Mesenchymal stem cell (in vitro differentiated cells and primary cell): ENCODE data around the gene ANTKMT.
"Not testable (repeated sequence)": the region's sequence is repeated elsewhere in the genome, so short reads cannot be mapped to it uniquely, and the experiment has no call there.

Experiments used
- DNase-seq: peaks from one replicate; pipeline ENCODE4 v3.0.0-alpha.2; 2013
- H2AFZ ChIP-seq: one replicate; pipeline ENCODE4 v1.6.1; 2013; ENCODE audit warnings: low read depth, mild to moderate bottlenecking, control low read depth, inconsistent platforms, low read length, moderate library complexity
- H2AK5ac ChIP-seq: 2 replicates; pipeline ENCODE4 v1.6.1; 2013; ENCODE audit warnings: low read length, moderate library complexity, mild to moderate bottlenecking, inconsistent platforms; ENCODE audit not compliant: severe bottlenecking
- H2BK120ac ChIP-seq: one replicate; pipeline ENCODE4 v1.6.1; 2013; ENCODE audit warnings: low read depth, mild to moderate bottlenecking, inconsistent platforms, low read length, moderate library complexity
- H2BK12ac ChIP-seq, 2 experiments: one replicate each; pipeline ENCODE4 v1.6.1; 2013; ENCODE audit warnings: inconsistent platforms in 2 of 2, low read length in 2 of 2, mild to moderate bottlenecking in 2 of 2, moderate library complexity in 2 of 2, control low read depth in 1 of 2
- H2BK15ac ChIP-seq: one replicate; pipeline ENCODE4 v1.6.1; 2013; ENCODE audit warnings: mild to moderate bottlenecking, low read depth, inconsistent platforms; ENCODE audit not compliant: poor library complexity, severe bottlenecking
- H2BK5ac ChIP-seq: 2 replicates; pipeline ENCODE4 v1.6.1; 2013; ENCODE audit warnings: low read depth, mild to moderate bottlenecking, low read length, control low read depth, inconsistent platforms; ENCODE audit not compliant: poor library complexity, severe bottlenecking
- H3K14ac ChIP-seq, 2 experiments: one replicate each; pipeline ENCODE4 v1.6.1; 2013; ENCODE audit warnings: inconsistent platforms in 2 of 2, low read length in 2 of 2, control low read depth in 1 of 2, mild to moderate bottlenecking in 1 of 2, moderate library complexity in 1 of 2
- H3K18ac ChIP-seq, 2 experiments: one replicate each; pipeline ENCODE4 v1.6.1; 2013; ENCODE audit warnings: inconsistent platforms in 2 of 2, low read length in 2 of 2, control low read depth in 1 of 2, low read depth in 1 of 2, mild to moderate bottlenecking in 1 of 2
- H3K23ac ChIP-seq, 2 experiments: one replicate each; pipeline ENCODE4 v1.6.1; 2013; ENCODE audit warnings: inconsistent platforms in 2 of 2, low read length in 2 of 2, mild to moderate bottlenecking in 2 of 2, moderate library complexity in 2 of 2, control low read depth in 1 of 2
- H3K27ac ChIP-seq: 2 replicates; pipeline ENCODE4 v1.5.1; 2013; ENCODE audit warnings: mild to moderate bottlenecking, moderate library complexity, low read length, control low read depth, inconsistent platforms; ENCODE audit not compliant: poor library complexity, severe bottlenecking
- H3K27me3 ChIP-seq, 2 experiments: 2 replicates each; pipeline versions ENCODE4 v1.6.1 to v1.7.0; 2013; ENCODE audit warnings: low read length in 2 of 2, mild to moderate bottlenecking in 2 of 2, moderate library complexity in 2 of 2, control low read depth in 1 of 2, inconsistent platforms in 1 of 2; ENCODE audit not compliant: control insufficient read depth in 1 of 2, insufficient read depth in 1 of 2
- H3K36me3 ChIP-seq, 2 experiments: 2 replicates each; pipeline versions ENCODE4 v1.6.1 to v1.7.0; 2013; ENCODE audit warnings: low read length in 2 of 2, control low read depth in 1 of 2, inconsistent platforms in 1 of 2, low read depth in 1 of 2, mild to moderate bottlenecking in 1 of 2; ENCODE audit not compliant: insufficient read depth in 2 of 2, control insufficient read depth in 1 of 2
- H3K4ac ChIP-seq, 2 experiments: one replicate each; pipeline ENCODE4 v1.6.1; 2013; ENCODE audit warnings: inconsistent platforms in 2 of 2, low read length in 2 of 2, mild to moderate bottlenecking in 2 of 2, moderate library complexity in 2 of 2, control low read depth in 1 of 2, low read depth in 1 of 2
- H3K4me1 ChIP-seq: 2 replicates; pipeline ENCODE4 v1.6.1; 2013; ENCODE audit warnings: low read depth, low read length, control low read depth; ENCODE audit not compliant: control insufficient read depth, insufficient read depth
- H3K4me2 ChIP-seq: 2 replicates; pipeline ENCODE4 v1.6.1; 2013; ENCODE audit warnings: low read length, mild to moderate bottlenecking, inconsistent platforms; ENCODE audit not compliant: poor library complexity, severe bottlenecking
- H3K4me3 ChIP-seq, 2 experiments: 2 replicates each; pipeline versions ENCODE4 v1.5.1 to v1.7.0; 2013; ENCODE audit warnings: low read length in 2 of 2, mild to moderate bottlenecking in 2 of 2, control low read depth in 1 of 2, low read depth in 1 of 2; ENCODE audit not compliant: insufficient read depth in 1 of 2
- H3K79me1 ChIP-seq: replicated peaks from 2 replicates; pipeline ENCODE4 v1.6.1; 2013; ENCODE audit warnings: mild to moderate bottlenecking, control low read depth, low read length, inconsistent platforms; ENCODE audit not compliant: poor library complexity, severe bottlenecking
- H3K9ac ChIP-seq: 2 replicates; pipeline ENCODE4 v1.7.0; 2013; ENCODE audit warnings: mild to moderate bottlenecking, low read length, moderate library complexity
- H3K9me3 ChIP-seq: 2 replicates; pipeline ENCODE4 v1.7.0; 2013; ENCODE audit warnings: mild to moderate bottlenecking, low read length; ENCODE audit not compliant: control insufficient read depth
- H4K8ac ChIP-seq: one replicate; pipeline ENCODE4 v1.6.1; 2013; ENCODE audit warnings: inconsistent platforms, mild to moderate bottlenecking, low read length, moderate library complexity
- H4K91ac ChIP-seq: one replicate; pipeline ENCODE4 v1.6.1; 2013; ENCODE audit warnings: mild to moderate bottlenecking, low read length, inconsistent platforms
- WGBS: methylation state at CpG from one replicate; pipeline ENCODE4 v1.1.7; 2013; ENCODE audit warnings: mixed read lengths; 5-methylcytosine and 5-hydroxymethylcytosine counted together

ANTKMT gene

GRCh38 chr16:711548-712320 is 9.2 kb upstream of the ANTKMT start:
- peaks cover 9% of the 10 kb centered on the region for H3K79me1 ChIP-seq
- H2BK120ac ChIP-seq = no peak overlapping the region
- H2AFZ ChIP-seq = no peak overlapping the region
- H3K27me3 ChIP-seq = peaks cover 36 to 47% of the 10 kb centered on the region in 2 experiments
- peaks cover 0 to 4% of the 10 kb centered on the region in 2 experiments for H3K36me3 ChIP-seq
- no peak overlapping the region for H4K91ac ChIP-seq
- peak overlapping the region in 1 of 2 experiments; percentile 30 for H3K18ac ChIP-seq
- H3K27ac ChIP-seq = no peak overlapping the region
- H3K4ac ChIP-seq = no peak overlapping the region
- no peak overlapping the region for H3K4me2 ChIP-seq
- no peak overlapping the region for H3K4me3 ChIP-seq
- H3K4me1 ChIP-seq = peaks cover 51% of the 10 kb centered on the region
- H3K14ac ChIP-seq = no peak overlapping the region
- H2BK5ac ChIP-seq = no peak overlapping the region
- no peak overlapping the region for H2AK5ac ChIP-seq
- H2BK15ac ChIP-seq = peak overlapping the region; percentile 49
- 15% methylated on average over 16 of the region's 25 CpGs for WGBS
- no peak overlapping the region for H3K9ac ChIP-seq
- H3K23ac ChIP-seq = no peak overlapping the region
- no peaks in the 10 kb centered on the region for H3K9me3 ChIP-seq
- peak; percentile 74 for DNase-seq
- no peak overlapping the region for H4K8ac ChIP-seq
- peak overlapping the region in 1 of 2 experiments; percentile 57 for H2BK12ac ChIP-seq

GRCh38 chr16:712740-713250 is 8.2 kb upstream of the ANTKMT start:
- Histone ChIP-seq H3K27me3 (peaks cover 25 to 36% of the 10 kb centered on the region in 2 experiments), H3K36me3 (peaks cover 0 to 14% of the 10 kb centered on the region in 2 experiments), H3K4me1 (peaks cover 56% of the 10 kb centered on the region), H3K9ac (peak overlapping the region; percentile 50)
- peak; percentile 99 for DNase-seq
- not testable (repeated sequence) for H3K27ac ChIP-seq, H3K4me3 ChIP-seq, H3K23ac ChIP-seq, H3K9me3 ChIP-seq, H2AFZ ChIP-seq, H2AK5ac ChIP-seq, H2BK5ac ChIP-seq, H2BK12ac ChIP-seq, H2BK120ac ChIP-seq, H4K8ac ChIP-seq, H3K14ac ChIP-seq, H3K18ac ChIP-seq, H2BK15ac ChIP-seq, H3K79me1 ChIP-seq, H4K91ac ChIP-seq, H3K4me2 ChIP-seq, H3K4ac ChIP-seq
- WGBS = 38% methylated on average over 13 of the region's 13 CpGs

- Histone ChIP-seq H3K27ac (no peak overlapping the region), H4K91ac (peak overlapping the region; percentile 35), H3K9me3 (no peaks in the 10 kb centered on the region), H3K36me3 (peaks cover 0 to 22% of the 10 kb centered on the region in 2 experiments), H3K18ac (no peak overlapping the region), H3K4me3 (no peak overlapping the region), H2BK120ac (no peak overlapping the region), H3K14ac (no peak overlapping the region), H3K4me2 (no peak overlapping the region), H3K4ac (no peak overlapping the region), H2BK12ac (peak overlapping the region in 1 of 2 experiments; percentile 84), H2AK5ac (no peak overlapping the region), H3K4me1 (peaks cover 59% of the 10 kb centered on the region), H3K9ac (no peak overlapping the region), H3K27me3 (peaks cover 12 to 24% of the 10 kb centered on the region in 2 experiments), H3K79me1 (peaks cover 18% of the 10 kb centered on the region), H2BK5ac (no peak overlapping the region), H2BK15ac (peak overlapping the region; percentile 41), H2AFZ (no peak overlapping the region), H4K8ac (no peak overlapping the region), H3K23ac (no peak overlapping the region)
- WGBS = 84% methylated on average over 11 of the region's 11 CpGs
- DNase-seq = no peak
Measured at GRCh38 chr16:714079-714478, 6.9 kb upstream of the ANTKMT start.
